ENCODE data around the gene DEGS2. TPM values are rescaled to one million over a fixed set of nuclear protein-coding genes. Genes with fewer than 3 reads are reported as not detected.

DEGS2 gene
- total and polyA plus RNA-seq, 2 experiments from 2014 or later = 0.63 to 2.2 TPM

- no peaks in the 10 kb centered on the region for H3K79me2 ChIP-seq (replicated peaks; ENCODE audit: insufficient read depth)
- Mint-ChIP-seq H3K4me1 (peaks cover 15% of the 10 kb centered on the region; the same call in 2 of the 3 replicates), H3K27me3 (ENCODE audit: insufficient read depth, low read depth, poor library complexity) (peaks cover 13% of the 10 kb centered on the region), H3K27ac (no peak overlapping the region), H3K9me3 (no peaks in the 10 kb centered on the region), H3K4me3 (no peak overlapping the region), H3K36me3 (ENCODE audit: low read depth) (no peaks in the 10 kb centered on the region)
- no peaks in the 10 kb centered on the region for H3K36me3 ChIP-seq (ENCODE audit: insufficient read depth)
- H3K4me1 ChIP-seq (ENCODE audit: insufficient read depth) = peaks cover 3% of the 10 kb centered on the region; the same call in 1 of the 2 replicates
- no peak overlapping the region for H3K27ac ChIP-seq (ENCODE audit: low read depth)
- TF ChIP-seq JUNB (IDR thresholded peaks at IDR 0.05; ENCODE audit: unreplicated experiment) (no peak), ZNF114 (CRISPR knock-in tag; IDR thresholded peaks at IDR 0.05) (no peak), STAT1 (IDR thresholded peaks at IDR 0.05; ENCODE audit: unreplicated experiment) (no peak), CTCF (conservative IDR thresholded peaks at IDR 0.05; ENCODE audit: low read depth in 2 of 2) (no peak), ZNF331 (CRISPR knock-in tag; IDR thresholded peaks at IDR 0.05; ENCODE audit: low read depth) (no peak), CREB1 (CRISPR knock-in tag; IDR thresholded peaks at IDR 0.05; ENCODE audit: low read depth) (no peak), NANOG (IDR thresholded peaks at IDR 0.05; ENCODE audit: borderline replicate concordance) (no peak), REST (IDR thresholded peaks at IDR 0.05; ENCODE audit: unreplicated experiment) (no peak), ETS1 (IDR thresholded peaks at IDR 0.05) (no peak), EZH2 (IDR thresholded peaks at IDR 0.05; ENCODE audit: low read depth, unreplicated experiment) (no peak)
- no peaks in the 10 kb centered on the region for H4K20me1 ChIP-seq (replicated peaks; ENCODE audit: insufficient read depth)
- no peak overlapping the region for H3K4me3 ChIP-seq
- no peak overlapping the region for H3K4me2 ChIP-seq
- H3K9me2 ChIP-seq (ENCODE audit: insufficient read depth) = no peaks in the 10 kb centered on the region
- DNase-seq (ENCODE audit: low spot score) (no peak), ATAC-seq (no peak)
- no peaks in the 10 kb centered on the region for H3K27me3 ChIP-seq (ENCODE audit: insufficient read depth)
- no peak overlapping the region for H2AFZ ChIP-seq
- no peaks in the 10 kb centered on the region for H3F3A ChIP-seq (replicated peaks; ENCODE audit: low read depth)
These were observed 14.3 kb downstream of the DEGS2 start for GRCh38 chr14:100144996-100145646.
